PC-3 (cell line): ENCODE data around the gene BCL11A.

Source experiments
- EZH2 ChIP-seq: fragments of 300-600 bp; sonication (generic); IDR thresholded peaks from one replicate; pipeline ENCODE4 v1.6.1; 2017; ENCODE audit warnings: antibody characterized with exemption, mild to moderate bottlenecking, low read length; ENCODE audit not compliant: unreplicated experiment
- TF ChIP-seq, protein P1 (sequence below): fragments of 300-600 bp; sonication (generic); conservative IDR thresholded peaks from 2 replicates; pipeline ENCODE4 v1.5.1; 2017; ENCODE audit warnings: antibody characterized with exemption, low read depth, mild to moderate bottlenecking, low read length

DNA sequence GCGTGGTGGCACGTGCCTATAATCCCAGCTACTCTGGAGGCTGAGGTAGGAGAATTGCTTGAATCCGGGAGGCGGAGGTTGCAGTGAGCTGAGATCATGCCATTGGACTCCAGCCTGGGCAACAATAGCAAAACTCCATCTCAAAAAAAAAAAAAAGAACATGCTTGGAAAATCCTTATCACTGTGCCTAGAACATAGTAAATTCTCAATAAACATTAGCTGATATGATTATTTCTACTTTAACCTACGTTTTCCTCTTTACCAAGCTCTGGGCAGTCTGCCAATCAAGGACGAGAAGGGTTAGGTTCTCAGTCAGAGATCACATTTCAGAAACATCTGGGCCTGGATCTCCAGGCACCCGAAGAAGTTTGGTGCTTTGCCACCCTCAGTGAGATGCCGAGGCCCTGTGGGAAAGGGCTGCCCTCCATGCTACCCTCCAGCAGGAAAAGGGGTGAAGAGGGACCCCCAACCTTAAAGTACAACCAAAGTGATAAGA, 107.7 kb downstream of the BCL11A start:
- no peak for TF ChIP-seq EZH2
- TF ChIP-seq, protein P1, sequence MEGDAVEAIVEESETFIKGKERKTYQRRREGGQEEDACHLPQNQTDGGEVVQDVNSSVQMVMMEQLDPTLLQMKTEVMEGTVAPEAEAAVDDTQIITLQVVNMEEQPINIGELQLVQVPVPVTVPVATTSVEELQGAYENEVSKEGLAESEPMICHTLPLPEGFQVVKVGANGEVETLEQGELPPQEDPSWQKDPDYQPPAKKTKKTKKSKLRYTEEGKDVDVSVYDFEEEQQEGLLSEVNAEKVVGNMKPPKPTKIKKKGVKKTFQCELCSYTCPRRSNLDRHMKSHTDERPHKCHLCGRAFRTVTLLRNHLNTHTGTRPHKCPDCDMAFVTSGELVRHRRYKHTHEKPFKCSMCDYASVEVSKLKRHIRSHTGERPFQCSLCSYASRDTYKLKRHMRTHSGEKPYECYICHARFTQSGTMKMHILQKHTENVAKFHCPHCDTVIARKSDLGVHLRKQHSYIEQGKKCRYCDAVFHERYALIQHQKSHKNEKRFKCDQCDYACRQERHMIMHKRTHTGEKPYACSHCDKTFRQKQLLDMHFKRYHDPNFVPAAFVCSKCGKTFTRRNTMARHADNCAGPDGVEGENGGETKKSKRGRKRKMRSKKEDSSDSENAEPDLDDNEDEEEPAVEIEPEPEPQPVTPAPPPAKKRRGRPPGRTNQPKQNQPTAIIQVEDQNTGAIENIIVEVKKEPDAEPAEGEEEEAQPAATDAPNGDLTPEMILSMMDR = no peak
